ENCODE measurements around the gene MACROD2.

The MACROD2 gene

GRCh38 chr20:14568225-14568624 is 572.9 kb downstream of the MACROD2 start:
- no peak overlapping the region for H3K4me3 ChIP-seq (ENCODE audit: low read depth, low read length)
- DNase-seq (ENCODE audit: low read depth, low spot score) = no peak
- CTCF ChIA-PET = no interaction called here
- TF ChIP-seq CTCF (IDR thresholded peaks at IDR 0.05; ENCODE audit: insufficient read depth, low read length, missing control alignments) = no peak
- POLR2A ChIA-PET = no interaction called here

GRCh38 chr20:14568701-14569100 is 573.4 kb downstream of the MACROD2 start:
- CTCF ChIA-PET = no interaction called here
- POLR2A ChIA-PET = no interaction called here
- TF ChIP-seq CTCF (IDR thresholded peaks at IDR 0.05; ENCODE audit: insufficient read depth, low read length, missing control alignments) = no peak
- H3K4me3 ChIP-seq (ENCODE audit: low read depth, low read length) = no peak overlapping the region
- no peak for DNase-seq (ENCODE audit: low read depth, low spot score)

- ChIA-PET POLR2A (interaction anchor here (0.7 kb wide), 1 partner anchor 1264 kb away, joined by 4 read pairs; no protein-coding TSS in a partner anchor), CTCF (no interaction called here)
- H3K4me3 ChIP-seq (ENCODE audit: low read depth, low read length) = no peak overlapping the region
- no peak for DNase-seq (ENCODE audit: low read depth, low spot score)
- TF ChIP-seq CTCF (IDR thresholded peaks at IDR 0.05; ENCODE audit: insufficient read depth, low read length, missing control alignments) = no peak
These were observed 574.3 kb downstream of the MACROD2 start for GRCh38 chr20:14569641-14570040.

- no peak for TF ChIP-seq CTCF (IDR thresholded peaks at IDR 0.05; ENCODE audit: insufficient read depth, low read length, missing control alignments)
- ChIA-PET CTCF (no interaction called here), POLR2A (no interaction called here)
- H3K4me3 ChIP-seq (ENCODE audit: low read depth, low read length) = no peak overlapping the region
- DNase-seq (ENCODE audit: low read depth, low spot score) = no peak
These were observed 575.5 kb downstream of the MACROD2 start for GRCh38 chr20:14570811-14571210.

- ChIA-PET POLR2A (no interaction called here), CTCF (no interaction called here)
- H3K4me3 ChIP-seq (ENCODE audit: low read depth, low read length) = no peak overlapping the region
- no peak for DNase-seq (ENCODE audit: low read depth, low spot score)
- TF ChIP-seq CTCF (IDR thresholded peaks at IDR 0.05; ENCODE audit: insufficient read depth, low read length, missing control alignments) = no peak
These were observed 578.4 kb downstream of the MACROD2 start for GRCh38 chr20:14573676-14574075.

- TF ChIP-seq CTCF (IDR thresholded peaks at IDR 0.05; ENCODE audit: insufficient read depth, low read length, missing control alignments) = no peak
- CTCF ChIA-PET = no interaction called here
- DNase-seq (ENCODE audit: low read depth, low spot score) = no peak
- POLR2A ChIA-PET = no interaction called here
- H3K4me3 ChIP-seq (ENCODE audit: low read depth, low read length) = no peak overlapping the region
These were observed 581.0 kb downstream of the MACROD2 start for GRCh38 chr20:14576196-14576877.
